H1 (cell line): ENCODE results near the gene SH2D7. TPM values are rescaled to one million over a fixed set of nuclear protein-coding genes. Genes with fewer than 3 reads are reported as not detected.
A peak's percentile ranks its signal among the peaks of the same experiment; 100 is the strongest.

Source experiments
- HDAC2 ChIP-seq, 2 experiments: fragments of 300-600 bp in 1 of 2; sonication (generic) in 1 of 2; IDR thresholded peaks; 2 replicates each; pipeline ENCODE4 v1.6.1; 2011 to 2012; ENCODE audit warnings: low read depth in 2 of 2, low read length in 2 of 2, mild to moderate bottlenecking in 2 of 2, moderate library complexity in 2 of 2, borderline replicate concordance in 1 of 2, inconsistent platforms in 1 of 2
- SP1 ChIP-seq: IDR thresholded peaks from 2 replicates; pipeline ENCODE4 v1.6.1; 2011; ENCODE audit warnings: low read depth, low read length
- TAF1 ChIP-seq: IDR thresholded peaks from 2 replicates; pipeline ENCODE4 v1.6.1; 2011; ENCODE audit warnings: mild to moderate bottlenecking, low read depth, low read length
- polyA plus RNA-seq, 7 experiments: library from polyadenylated mRNA; depleted of rRNA in 3 of 7; stranded (reverse) in 5 of 7; unstranded in 2 of 7; fragments of >200 nt in 5 of 7; fragments of 200-250 nt in 2 of 7; gene quantifications; 1 replicate in 5 of 7; 2 replicates in 1 of 7; 4 replicates in 1 of 7; pipeline versions ENCODE4 v1.2.1 to v1.2.3, GENCODE V29; 2011 to 2013; ENCODE audit warnings: missing spikeins in 2 of 7, mixed read lengths in 2 of 7
- total RNA-seq: library from RNA; stranded (reverse); fragmentation: NEBNext Ultra II Directional; extraction: Animal tissue kit (Norgen Biotek cat#: 25700); gene quantifications from 2 replicates; pipeline ENCODE4 v1.2.1, GENCODE V29; 2021
- TF ChIP-seq, protein P1 (sequence below), 3 experiments: IDR thresholded peaks; 1 replicate in 2 of 3; 2 replicates in 1 of 3; pipeline versions ENCODE4 v1.5.1 to v1.6.1; 2011; ENCODE audit warnings: low read length in 3 of 3, mild to moderate bottlenecking in 3 of 3, inconsistent platforms in 2 of 3, low read depth in 1 of 3, moderate library complexity in 1 of 3; ENCODE audit not compliant: insufficient read depth in 1 of 3; ENCODE audit errors: control extremely low read depth in 1 of 3

Gene SH2D7
- total and polyA plus RNA-seq, 2 of the 8 experiments (the other 6 are each of a cell fraction or from before 2014, with no cell fraction given): not detected

DNA sequence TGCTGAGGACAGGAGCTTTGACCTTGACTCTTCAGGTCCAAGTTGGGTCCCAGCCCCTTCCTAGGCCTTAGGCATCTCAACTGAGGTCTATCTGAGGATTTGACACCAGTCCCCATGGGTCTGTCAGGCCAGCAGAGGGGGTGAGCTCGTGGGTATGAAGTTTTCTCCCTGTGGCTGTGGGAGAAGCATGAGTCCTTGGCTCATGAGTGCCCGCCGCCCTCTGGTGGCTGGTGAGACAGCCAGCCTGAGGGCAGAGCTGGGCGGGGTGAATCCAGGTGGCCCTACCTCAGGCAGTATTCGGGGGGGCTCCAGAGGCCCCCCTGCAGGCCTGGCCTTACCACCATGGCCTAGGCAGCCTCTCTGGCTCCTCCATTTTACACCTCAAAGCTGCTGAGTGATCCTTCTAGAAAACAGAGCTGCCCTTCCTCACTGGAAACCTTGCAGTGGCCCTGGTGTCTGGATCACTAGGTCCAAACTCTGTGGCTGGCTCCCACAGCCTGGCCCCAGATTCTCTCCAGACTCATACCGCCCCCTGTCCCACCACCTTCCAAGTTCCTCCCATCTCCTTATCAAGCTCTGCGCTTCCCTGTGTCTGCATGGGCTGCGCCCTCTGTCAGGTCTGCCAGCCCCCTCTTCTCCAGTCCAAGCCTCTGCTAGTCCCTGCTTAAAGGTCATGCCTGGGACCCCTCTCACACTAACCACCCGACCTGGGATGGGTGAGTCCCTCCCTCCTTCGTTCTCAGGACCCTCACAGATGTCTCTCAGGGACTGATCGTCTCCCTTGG is 16.1 kb downstream of the SH2D7 start (continued):
- TF ChIP-seq, protein P1, sequence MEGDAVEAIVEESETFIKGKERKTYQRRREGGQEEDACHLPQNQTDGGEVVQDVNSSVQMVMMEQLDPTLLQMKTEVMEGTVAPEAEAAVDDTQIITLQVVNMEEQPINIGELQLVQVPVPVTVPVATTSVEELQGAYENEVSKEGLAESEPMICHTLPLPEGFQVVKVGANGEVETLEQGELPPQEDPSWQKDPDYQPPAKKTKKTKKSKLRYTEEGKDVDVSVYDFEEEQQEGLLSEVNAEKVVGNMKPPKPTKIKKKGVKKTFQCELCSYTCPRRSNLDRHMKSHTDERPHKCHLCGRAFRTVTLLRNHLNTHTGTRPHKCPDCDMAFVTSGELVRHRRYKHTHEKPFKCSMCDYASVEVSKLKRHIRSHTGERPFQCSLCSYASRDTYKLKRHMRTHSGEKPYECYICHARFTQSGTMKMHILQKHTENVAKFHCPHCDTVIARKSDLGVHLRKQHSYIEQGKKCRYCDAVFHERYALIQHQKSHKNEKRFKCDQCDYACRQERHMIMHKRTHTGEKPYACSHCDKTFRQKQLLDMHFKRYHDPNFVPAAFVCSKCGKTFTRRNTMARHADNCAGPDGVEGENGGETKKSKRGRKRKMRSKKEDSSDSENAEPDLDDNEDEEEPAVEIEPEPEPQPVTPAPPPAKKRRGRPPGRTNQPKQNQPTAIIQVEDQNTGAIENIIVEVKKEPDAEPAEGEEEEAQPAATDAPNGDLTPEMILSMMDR (IDR thresholded peaks at IDR 0.05; ENCODE audit: control extremely low read depth in 1 of 3, insufficient read depth in 1 of 3, low read depth in 1 of 3, low read length in 3 of 3): peak; percentile 81 to 98 (median 81)
- TF ChIP-seq SP1 (peak; percentile 23; the same call in 1 of the 2 replicates), TAF1 (no peak), HDAC2 (IDR thresholded peaks at IDR 0.05; ENCODE audit: borderline replicate concordance in 1 of 2, low read depth in 2 of 2, low read length in 2 of 2) (peak in 1 of 2 experiments; percentile 58; a peak in 1 of 4 replicates)
